HG02870 (cell line): ENCODE results near the gene TNS3.
A peak's percentile ranks its signal among the peaks of the same experiment; 100 is the strongest.
"Not testable (repeated sequence)": the region's sequence is repeated elsewhere in the genome, so short reads cannot be mapped to it uniquely, and the experiment has no call there.

Source experiments
- ATAC-seq: cut with Tn5 transposase; IDR thresholded peaks from one replicate; pipeline ENCODE4 v1.9.1; 2021; ENCODE audit warnings: mild to moderate bottlenecking, moderate library complexity; ENCODE audit not compliant: unreplicated experiment

The TNS3 gene

DNA sequence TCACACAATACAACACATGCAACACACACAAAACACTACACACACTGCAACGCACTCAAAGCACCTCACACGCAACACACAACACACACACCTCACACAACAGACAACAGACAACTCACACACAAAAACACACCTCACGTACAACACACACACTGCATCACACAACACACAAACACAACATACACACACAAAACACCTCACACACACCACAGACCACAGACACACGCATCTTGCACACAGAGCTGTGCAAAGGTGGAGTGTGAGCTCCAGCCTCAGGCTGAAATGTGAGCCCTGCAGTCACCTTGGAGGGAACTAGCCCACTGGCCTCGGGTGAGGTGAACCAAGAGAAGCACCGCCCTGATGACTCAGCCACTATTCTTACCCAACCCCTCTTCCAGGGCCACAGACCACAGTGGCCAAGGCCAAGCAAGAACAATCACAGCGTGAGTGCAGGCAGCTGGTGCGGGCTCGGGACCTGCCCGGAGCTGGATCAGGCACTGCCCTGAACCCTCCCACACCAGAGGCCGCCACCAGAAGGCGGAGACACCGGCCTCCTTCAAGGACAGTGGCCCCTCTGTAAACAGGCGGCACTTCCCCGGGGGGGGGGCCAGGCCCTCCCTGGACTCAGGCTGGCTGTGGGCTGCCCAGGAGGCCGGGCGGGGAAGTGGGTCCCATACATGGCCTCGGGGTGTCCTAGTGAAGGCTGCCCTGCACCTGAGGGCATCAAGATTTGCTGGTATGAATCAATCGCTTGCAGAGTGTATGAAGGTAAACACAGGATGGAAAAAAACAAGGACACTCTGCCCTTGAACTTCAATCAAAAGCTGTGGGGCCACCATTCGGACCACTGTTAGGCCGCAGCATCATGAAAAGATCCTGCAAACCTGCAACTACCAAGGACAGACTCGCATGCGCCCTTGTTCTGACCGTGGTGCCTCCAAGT lies 106.7 kb downstream of the TNS3 start:
- ATAC-seq: peak; percentile 91

DNA sequence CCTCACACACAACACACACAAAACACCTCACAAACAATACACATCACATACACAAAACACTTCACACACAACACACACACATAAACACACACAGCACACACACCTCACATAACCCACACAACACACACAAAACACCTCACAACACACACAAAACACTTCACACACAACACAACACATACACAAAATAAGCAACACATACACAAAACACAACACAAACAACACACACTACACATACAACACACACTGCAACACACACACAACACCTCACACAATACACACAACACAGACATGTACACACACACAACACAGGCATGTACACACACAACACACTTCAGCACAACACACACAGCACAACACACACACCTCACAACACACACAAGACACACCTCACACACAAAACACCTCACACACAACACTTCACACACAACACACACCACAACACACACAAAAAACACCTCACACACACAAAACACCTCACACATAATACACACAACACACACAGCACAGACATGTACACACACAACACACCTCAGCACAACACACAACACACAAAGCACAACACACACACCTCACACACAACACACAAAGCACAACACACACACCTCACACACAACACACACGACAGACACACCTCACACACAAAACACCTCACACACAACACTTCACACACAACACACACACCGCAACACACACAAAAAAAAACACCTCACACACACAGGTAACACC lies 107.5 kb downstream of the TNS3 start:
- ATAC-seq: no peak

DNA sequence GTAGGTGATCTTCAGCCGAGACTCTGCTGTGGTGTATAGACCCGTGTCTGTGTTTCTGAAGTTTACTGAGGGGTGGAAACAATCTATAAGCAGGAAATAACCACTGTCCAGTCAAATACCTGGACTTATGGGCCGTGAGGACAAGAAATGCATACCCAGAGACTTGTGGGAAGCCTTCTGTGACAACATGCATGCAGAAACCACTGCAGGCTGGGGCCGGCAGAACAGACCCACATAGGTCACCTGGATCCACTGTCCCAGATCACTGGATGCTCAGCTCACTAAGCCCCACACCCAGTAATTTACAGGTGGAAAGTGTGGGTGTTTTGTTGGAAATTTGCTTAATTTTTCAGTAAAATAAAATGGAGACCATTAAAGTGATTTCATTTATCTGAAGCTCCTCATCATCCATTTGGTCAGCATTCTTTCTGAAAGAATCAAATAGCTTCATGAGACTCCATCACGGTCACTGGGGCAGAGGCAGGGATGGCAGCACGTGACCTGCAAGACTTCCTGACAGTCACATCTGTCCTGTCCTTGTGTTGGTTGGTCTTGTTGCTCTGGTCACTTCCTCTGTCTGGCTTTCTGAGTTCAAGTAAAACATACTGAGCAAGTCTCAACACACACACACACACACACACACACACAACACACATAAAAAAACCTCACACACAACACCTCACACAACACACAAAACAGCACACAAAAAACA lies 108.3 kb downstream of the TNS3 start:
- ATAC-seq: no peak

- ATAC-seq: no peak
These were observed 109.3 kb downstream of the TNS3 start for GRCh38 chr7:47472444-47473157.

DNA sequence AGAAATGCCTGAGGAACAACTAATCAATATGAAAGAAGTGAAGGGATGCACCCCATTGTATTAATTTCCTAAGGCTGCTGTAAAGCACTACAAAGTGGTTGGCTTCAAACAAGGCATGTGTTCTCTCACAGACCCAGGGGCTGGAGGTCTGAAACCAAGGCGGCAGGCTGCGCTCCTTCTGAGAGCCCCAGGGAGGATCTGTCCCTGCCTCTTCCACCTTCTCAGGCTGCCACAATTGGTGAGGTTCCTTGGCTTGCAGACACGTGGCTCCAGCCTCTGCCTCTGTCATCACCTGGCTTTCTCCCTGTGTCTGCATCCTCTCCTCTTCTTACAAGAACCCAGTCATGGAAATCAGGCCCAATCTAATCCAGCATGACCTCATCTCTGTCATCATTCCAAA lies 110.1 kb downstream of the TNS3 start:
- no peak for ATAC-seq

- ATAC-seq: no peak
These were observed 110.6 kb downstream of the TNS3 start for GRCh38 chr7:47471358-47471703.

DNA sequence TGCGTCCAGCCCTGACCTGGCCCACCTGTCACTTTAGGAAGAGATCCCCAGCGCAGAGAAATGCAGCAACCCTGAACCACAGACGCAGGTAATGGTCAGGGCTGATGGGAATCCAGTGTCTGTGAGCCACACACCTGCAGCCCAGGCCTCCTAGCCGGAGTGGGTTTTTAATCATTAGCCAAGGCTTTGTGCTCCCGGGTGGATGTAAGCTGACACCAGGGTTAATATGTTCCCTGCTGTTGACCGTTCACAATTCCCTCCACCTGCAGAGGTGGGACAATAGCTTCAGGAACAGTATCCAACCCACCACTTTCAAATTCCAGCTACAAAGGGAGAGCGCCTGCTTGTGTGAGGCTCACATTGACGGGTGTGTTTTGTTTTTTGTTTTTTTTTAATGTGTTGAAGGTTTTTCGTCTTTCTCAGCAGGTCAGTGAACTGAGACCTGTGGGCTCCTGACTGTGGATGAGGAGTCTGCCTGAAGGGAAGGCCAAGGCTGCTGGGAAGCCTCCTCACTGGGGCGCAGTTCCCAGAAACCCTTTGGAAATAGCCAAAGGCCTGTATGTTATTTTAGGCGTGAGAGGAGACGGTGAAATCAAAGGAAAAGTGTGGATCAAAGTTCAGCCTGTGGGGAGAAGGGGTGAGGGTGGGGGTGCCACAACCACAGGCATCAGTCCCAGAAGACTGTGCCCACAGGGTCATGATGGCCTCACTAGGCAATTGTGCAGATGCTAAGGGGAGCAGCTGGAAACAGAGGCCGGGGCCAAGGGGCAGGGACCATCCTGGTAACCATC lies 111.1 kb downstream of the TNS3 start:
- no peak for ATAC-seq

- ATAC-seq: not testable (repeated sequence)
These were observed 112.1 kb downstream of the TNS3 start for GRCh38 chr7:47469846-47470245.

GRCh38 chr7:47466832-47467231 lies 115.1 kb downstream of the TNS3 start:
- ATAC-seq: no peak

DNA sequence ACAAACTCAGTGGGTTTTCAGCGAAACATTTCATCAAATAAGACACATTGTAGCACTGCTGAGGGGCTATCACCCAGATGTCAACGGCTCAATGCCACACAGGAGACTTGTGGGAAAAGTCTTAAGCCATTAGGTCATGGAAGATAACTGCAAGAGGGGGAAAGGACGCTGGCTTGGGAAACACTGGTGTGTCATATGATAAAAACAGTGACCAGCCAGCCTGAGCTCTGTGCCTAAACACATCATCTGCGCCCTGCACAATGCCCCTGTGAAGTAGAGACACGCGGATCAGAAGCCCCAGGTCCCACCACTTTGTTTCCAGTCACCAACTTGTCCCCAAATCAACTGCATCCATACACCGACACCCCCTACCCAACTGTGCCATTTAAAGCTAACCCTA lies 116.7 kb downstream of the TNS3 start:
- no peak for ATAC-seq

GRCh38 chr7:47464266-47464665 lies 117.6 kb downstream of the TNS3 start:
- no peak for ATAC-seq

- no peak for ATAC-seq
These were observed 120.2 kb downstream of the TNS3 start for GRCh38 chr7:47461746-47462145.

- no peak for ATAC-seq
These were observed 120.8 kb downstream of the TNS3 start for GRCh38 chr7:47461161-47461560.

GRCh38 chr7:47460251-47460989 lies 121.5 kb downstream of the TNS3 start:
- ATAC-seq: no peak

GRCh38 chr7:47458486-47458885 lies 123.4 kb downstream of the TNS3 start:
- ATAC-seq: no peak

DNA sequence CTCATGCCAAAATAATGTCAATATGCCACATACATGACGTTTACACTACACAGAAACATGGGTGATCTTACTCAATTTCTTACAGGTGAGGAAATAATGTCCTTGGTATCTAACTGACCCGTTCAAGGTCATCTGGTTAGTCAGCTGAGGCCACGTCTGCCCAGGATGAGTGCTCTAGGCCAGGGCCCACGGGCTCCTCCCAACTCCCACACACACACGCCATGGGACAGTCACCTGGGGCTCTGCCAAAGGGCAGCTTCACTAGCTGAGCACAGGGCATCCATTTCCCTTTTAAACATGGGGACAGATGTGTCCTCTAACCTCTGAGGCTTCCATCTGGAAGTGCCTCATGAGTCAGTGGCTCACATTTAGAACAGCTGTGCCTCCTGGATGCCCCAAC lies 123.9 kb downstream of the TNS3 start:
- ATAC-seq: no peak

- ATAC-seq: no peak
These were observed 125.5 kb downstream of the TNS3 start for GRCh38 chr7:47456210-47456955.

DNA sequence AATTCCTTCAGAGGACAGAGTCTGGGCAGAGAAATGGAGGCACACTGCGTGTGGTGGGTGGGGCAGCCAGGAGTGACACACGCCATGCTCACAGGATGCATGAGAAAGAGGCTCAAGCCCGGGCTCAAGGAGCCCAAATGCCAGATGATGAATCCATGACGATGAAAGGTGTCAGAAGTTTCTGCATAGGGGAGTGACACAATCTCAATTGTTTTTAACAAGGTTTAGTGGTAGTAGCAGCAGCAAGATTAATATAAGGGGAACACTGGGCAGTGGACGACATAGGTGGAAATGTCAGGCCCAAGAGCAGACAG lies 126.1 kb downstream of the TNS3 start:
- ATAC-seq: no peak
